CD4-positive, alpha-beta T cell treated with Interleukin-21 for 1 hour (primary cell): ENCODE results near the gene KNSTRN.

Experiments
- DNase-seq: peaks from one replicate; pipeline ENCODE4 v3.0.0-alpha.2; 2020

The KNSTRN gene

GRCh38 chr15:40435710-40436089 lies 53.2 kb downstream of the KNSTRN start:
- DNase-seq, result no peak

- DNase-seq, result peak; percentile 17
Observed at GRCh38 chr15:40436116-40436891, 53.8 kb downstream of the KNSTRN start.

- no peak for DNase-seq
Observed at GRCh38 chr15:40436892-40437751, 54.6 kb downstream of the KNSTRN start.

- no peak for DNase-seq
Observed at GRCh38 chr15:40437752-40438687, 55.5 kb downstream of the KNSTRN start.

GRCh38 chr15:40438712-40439111 lies 56.2 kb downstream of the KNSTRN start:
- no peak for DNase-seq

- no peak for DNase-seq
Observed at GRCh38 chr15:40439461-40439959, 57.0 kb downstream of the KNSTRN start.

GRCh38 chr15:40439960-40440742 lies 57.6 kb downstream of the KNSTRN start:
- DNase-seq, result peak; percentile 36

GRCh38 chr15:40440743-40441564 lies 58.4 kb downstream of the KNSTRN start, which contains the start of gene BAHD1:
BAHD1 (plus strand) TSS chr15:40440953; CDS start chr15:40458465, 17,512 bp downstream.
- peak; percentile 96 for DNase-seq

- DNase-seq, result peak; percentile 22
Observed at GRCh38 chr15:40441565-40442531, 59.3 kb downstream of the KNSTRN start.

- DNase-seq, result no peak
Observed at GRCh38 chr15:40443255-40443654, 60.7 kb downstream of the KNSTRN start.

- no peak for DNase-seq
Observed at GRCh38 chr15:40443846-40444245, 61.3 kb downstream of the KNSTRN start.
